Psoas muscle (tissue), 8 donors: ENCODE results near the gene LTB4R. TPM values are rescaled to one million over a fixed set of nuclear protein-coding genes. Genes with fewer than 3 reads are reported as not detected.

Experiments
- ATAC-seq, 4 donors: fragments of 200-7000 bp; cut with Tn5 transposase; one replicate each; pipeline ENCODE4 v1.9.1; 2020; ENCODE audit warnings: moderate library complexity in 3 of 4, mild to moderate bottlenecking in 2 of 4
- DNase-seq, 2 donors: peaks; one replicate each; pipeline ENCODE4 v3.0.0-alpha.2; 2020
- H3K27ac ChIP-seq: fragments of 200-600 bp; one replicate; pipeline ENCODE4 v1.8.0; 2022
- H3K27me3 ChIP-seq, 3 donors: fragments of 200-600 bp in 1 of 3; one replicate each; pipeline versions ENCODE4 v1.6.1 to v1.8.0; 2013 to 2022; ENCODE audit warnings: low read length in 2 of 3, mild to moderate bottlenecking in 2 of 3, moderate library complexity in 1 of 3; ENCODE audit not compliant: insufficient read depth in 3 of 3
- H3K36me3 ChIP-seq, 2 donors: fragments of 200-600 bp in 1 of 2; one replicate each; pipeline versions ENCODE4 v1.6.1 to v1.8.0; 2013 to 2022; ENCODE audit warnings: low read depth in 1 of 2, mild to moderate bottlenecking in 1 of 2, moderate library complexity in 1 of 2; ENCODE audit not compliant: insufficient read depth in 1 of 2
- H3K4me1 ChIP-seq: fragments of 200-600 bp; one replicate; pipeline ENCODE4 v1.8.0; 2022
- H3K4me3 ChIP-seq: fragments of 200-600 bp; one replicate; pipeline ENCODE4 v1.8.0; 2022; ENCODE audit warnings: mild to moderate bottlenecking
- H3K9me3 ChIP-seq: fragments of 200-600 bp; one replicate; pipeline ENCODE4 v1.8.0; 2022
- WGBS, 3 donors: extraction: QIAGEN DNeasy Blood & Tissue Kit; methylation state at CpG; one replicate each; pipeline versions ENCODE4 v1.1.6 to v1.1.7; 2013; 5-methylcytosine and 5-hydroxymethylcytosine counted together
- intact Hi-C, 2 donors: fragments of 100-400 bp; cut with DNase I; formaldehyde crosslinking; loops; one replicate each; pipeline versions ENCODE4 v1.11.0 to v1.14.2; 2022
- polyA plus RNA-seq, 3 donors: library from polyadenylated mRNA; stranded (reverse); fragments of 200-250 nt; gene quantifications; one replicate each; pipeline ENCODE4 v1.2.3, GENCODE V29; 2013
- total RNA-seq, 4 donors: library from RNA; stranded (reverse); fragmentation: NEBNext Ultra II Directional in 2 of 4; extraction: Animal tissue kit (Norgen Biotek cat#: 25700) in 2 of 4; gene quantifications; one replicate each; pipeline versions ENCODE4 v1.2.1 to v1.2.4, GENCODE V29; 2021 to 2023
- TF ChIP-seq, protein P1 (sequence below): fragments of 200-600 bp; IDR thresholded peaks from one replicate; pipeline ENCODE4 v1.8.0; 2022; ENCODE audit warnings: antibody characterized with exemption
- donor health status: healthy with polysubstance abuse.
- donor health status: DM: no; HTN: no; CAD: no; lungs with moderate emphysema.
- donor health status: Bipolar disorder and iron deficiency.
- donor health status: healthy.
- donor health status: DM: yes; HTN: yes; CAD: no.
- donor health status: DM: no; HTN: no; CAD: no.
- donor health status: DM: no; HTN: no; CAD: no.
- donor health status: DM: yes; HTN: yes; CAD: no.

Gene LTB4R
- total and polyA plus RNA-seq, 7 donors = 0.35 to 2.1 (median 1.9) TPM

DNA sequence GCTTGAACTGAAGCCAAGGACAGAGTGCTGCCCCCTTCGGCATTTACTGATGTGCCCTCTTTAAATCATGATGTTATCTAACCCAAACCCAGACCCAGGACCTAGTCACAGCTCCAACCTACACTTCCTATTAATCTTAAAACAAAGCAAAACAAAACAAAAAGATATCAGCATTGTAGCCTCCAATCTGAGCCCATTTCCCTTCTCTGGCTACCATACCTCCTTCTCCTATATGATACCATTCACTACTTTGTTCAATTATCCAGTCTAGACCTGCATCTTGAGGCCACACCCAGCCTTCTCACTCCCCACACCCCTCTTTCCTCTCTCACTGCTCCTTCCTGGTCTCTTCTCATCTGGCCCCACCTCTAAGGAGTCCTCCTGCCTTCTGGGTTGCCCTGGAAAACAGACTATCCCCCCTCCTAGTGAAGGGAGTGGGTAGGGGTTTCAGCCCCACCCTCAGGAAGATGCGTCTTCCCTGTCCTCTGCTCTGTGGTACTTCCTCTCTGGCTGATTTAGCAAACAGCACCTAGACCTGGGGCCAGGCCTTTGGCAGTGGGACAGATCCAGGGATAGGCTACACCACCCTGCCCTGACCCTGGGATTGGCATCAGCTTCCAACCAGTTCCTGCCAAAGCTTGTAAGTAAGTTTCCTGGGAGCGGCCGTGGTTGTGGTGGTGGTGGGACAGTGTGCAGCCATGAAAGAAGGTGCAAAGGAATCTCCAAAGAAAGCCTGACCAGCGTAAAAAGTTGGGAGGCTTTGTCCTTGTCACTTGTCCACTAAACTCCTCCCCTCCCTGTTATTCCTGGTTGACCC lies 3.3 kb downstream of the LTB4R start:
- TF ChIP-seq, protein P1, sequence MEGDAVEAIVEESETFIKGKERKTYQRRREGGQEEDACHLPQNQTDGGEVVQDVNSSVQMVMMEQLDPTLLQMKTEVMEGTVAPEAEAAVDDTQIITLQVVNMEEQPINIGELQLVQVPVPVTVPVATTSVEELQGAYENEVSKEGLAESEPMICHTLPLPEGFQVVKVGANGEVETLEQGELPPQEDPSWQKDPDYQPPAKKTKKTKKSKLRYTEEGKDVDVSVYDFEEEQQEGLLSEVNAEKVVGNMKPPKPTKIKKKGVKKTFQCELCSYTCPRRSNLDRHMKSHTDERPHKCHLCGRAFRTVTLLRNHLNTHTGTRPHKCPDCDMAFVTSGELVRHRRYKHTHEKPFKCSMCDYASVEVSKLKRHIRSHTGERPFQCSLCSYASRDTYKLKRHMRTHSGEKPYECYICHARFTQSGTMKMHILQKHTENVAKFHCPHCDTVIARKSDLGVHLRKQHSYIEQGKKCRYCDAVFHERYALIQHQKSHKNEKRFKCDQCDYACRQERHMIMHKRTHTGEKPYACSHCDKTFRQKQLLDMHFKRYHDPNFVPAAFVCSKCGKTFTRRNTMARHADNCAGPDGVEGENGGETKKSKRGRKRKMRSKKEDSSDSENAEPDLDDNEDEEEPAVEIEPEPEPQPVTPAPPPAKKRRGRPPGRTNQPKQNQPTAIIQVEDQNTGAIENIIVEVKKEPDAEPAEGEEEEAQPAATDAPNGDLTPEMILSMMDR = no peak
- Histone ChIP-seq H3K9me3 (no peaks in the 10 kb centered on the region), H3K4me3 (no peak overlapping the region), H3K27me3 (peaks cover 0 to 41% (median 9%) of the 10 kb centered on the region in 3 donors), H3K36me3 (peaks cover 0 to 6% of the 10 kb centered on the region in 2 donors), H3K4me1 (peaks cover 12% of the 10 kb centered on the region), H3K27ac (no peak overlapping the region)
- peak in 1 of 2 donors; percentile 53 for DNase-seq
- intact Hi-C loops = no loop called here
- ATAC-seq = no peak
- 67 to 76% (median 75%) methylated on average over 5 of the region's 5 CpGs for WGBS, 3 donors

DNA sequence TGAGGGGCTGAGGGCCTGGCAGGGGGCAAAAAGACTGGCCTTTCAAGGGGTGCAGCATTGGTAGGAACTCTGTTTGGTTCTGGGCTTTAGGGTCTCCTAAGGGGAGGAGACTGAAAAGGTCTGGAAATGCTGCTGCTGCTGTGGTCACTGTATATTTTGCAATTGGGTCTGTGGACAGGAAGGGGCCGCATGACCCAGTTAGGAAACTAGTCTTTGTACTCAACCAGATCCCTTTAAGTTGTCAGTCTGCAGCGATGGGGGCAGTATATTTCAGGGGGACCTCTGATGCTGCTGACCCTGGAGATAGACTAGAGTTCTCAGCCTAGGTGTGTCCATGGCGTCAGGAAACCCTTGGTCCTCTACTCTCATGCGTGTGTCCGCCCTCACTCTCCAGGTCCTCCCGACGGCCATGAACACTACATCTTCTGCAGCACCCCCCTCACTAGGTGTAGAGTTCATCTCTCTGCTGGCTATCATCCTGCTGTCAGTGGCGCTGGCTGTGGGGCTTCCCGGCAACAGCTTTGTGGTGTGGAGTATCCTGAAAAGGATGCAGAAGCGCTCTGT lies 4.0 kb downstream of the LTB4R start:
- peaks cover 4% of the 10 kb centered on the region for H3K4me1 ChIP-seq
- no peak for DNase-seq

DNA sequence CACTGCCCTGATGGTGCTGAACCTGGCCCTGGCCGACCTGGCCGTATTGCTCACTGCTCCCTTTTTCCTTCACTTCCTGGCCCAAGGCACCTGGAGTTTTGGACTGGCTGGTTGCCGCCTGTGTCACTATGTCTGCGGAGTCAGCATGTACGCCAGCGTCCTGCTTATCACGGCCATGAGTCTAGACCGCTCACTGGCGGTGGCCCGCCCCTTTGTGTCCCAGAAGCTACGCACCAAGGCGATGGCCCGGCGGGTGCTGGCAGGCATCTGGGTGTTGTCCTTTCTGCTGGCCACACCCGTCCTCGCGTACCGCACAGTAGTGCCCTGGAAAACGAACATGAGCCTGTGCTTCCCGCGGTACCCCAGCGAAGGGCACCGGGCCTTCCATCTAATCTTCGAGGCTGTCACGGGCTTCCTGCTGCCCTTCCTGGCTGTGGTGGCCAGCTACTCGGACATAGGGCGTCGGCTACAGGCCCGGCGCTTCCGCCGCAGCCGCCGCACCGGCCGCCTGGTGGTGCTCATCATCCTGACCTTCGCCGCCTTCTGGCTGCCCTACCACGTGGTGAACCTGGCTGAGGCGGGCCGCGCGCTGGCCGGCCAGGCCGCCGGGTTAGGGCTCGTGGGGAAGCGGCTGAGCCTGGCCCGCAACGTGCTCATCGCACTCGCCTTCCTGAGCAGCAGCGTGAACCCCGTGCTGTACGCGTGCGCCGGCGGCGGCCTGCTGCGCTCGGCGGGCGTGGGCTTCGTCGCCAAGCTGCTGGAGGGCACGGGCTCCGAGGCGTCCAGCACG lies 4.7 kb downstream of the LTB4R start:
- Histone ChIP-seq H3K4me1 (no peaks in the 10 kb centered on the region), H3K27me3 (peaks cover 0 to 41% (median 9%) of the 10 kb centered on the region in 3 donors), H3K27ac (peak overlapping the region; percentile 38), H3K4me3 (peak overlapping the region; percentile 34), H3K9me3 (no peaks in the 10 kb centered on the region), H3K36me3 (peaks cover 0 to 13% of the 10 kb centered on the region in 2 donors)
- WGBS, 3 donors = 25 to 30% (median 30%) methylated on average over 64 to 70 of the region's 70 CpGs
- ATAC-seq (peak; percentile 65 to 75 (median 71)), DNase-seq (peak; percentile 60 to 76)
- TF ChIP-seq, protein P1 = peak; percentile 32
- intact Hi-C loops = no loop called here

More for the DNA sequence above, 4.0 kb downstream of the LTB4R start:
- no peak for ATAC-seq
- TF ChIP-seq, protein P1 = no peak
- intact Hi-C loops = no loop called here
- WGBS, 3 donors = 62 to 81% (median 76%) methylated on average over 10 of the region's 10 CpGs
- H3K27me3 ChIP-seq = peaks cover 0 to 41% (median 9%) of the 10 kb centered on the region in 3 donors
- H3K36me3 ChIP-seq = peaks cover 0 to 10% of the 10 kb centered on the region in 2 donors
- H3K9me3 ChIP-seq = no peaks in the 10 kb centered on the region
- peak overlapping the region; percentile 34 for H3K4me3 ChIP-seq
- peak overlapping the region; percentile 23 for H3K27ac ChIP-seq

DNA sequence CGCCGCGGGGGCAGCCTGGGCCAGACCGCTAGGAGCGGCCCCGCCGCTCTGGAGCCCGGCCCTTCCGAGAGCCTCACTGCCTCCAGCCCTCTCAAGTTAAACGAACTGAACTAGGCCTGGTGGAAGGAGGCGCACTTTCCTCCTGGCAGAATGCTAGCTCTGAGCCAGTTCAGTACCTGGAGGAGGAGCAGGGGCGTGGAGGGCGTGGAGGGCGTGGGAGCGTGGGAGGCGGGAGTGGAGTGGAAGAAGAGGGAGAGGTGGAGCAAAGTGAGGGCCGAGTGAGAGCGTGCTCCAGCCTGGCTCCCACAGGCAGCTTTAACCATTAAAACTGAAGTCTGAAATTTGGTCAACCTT lies 5.3 kb downstream of the LTB4R start:
- 34 to 50% (median 43%) methylated on average over 15 to 18 of the region's 18 CpGs for WGBS, 3 donors
- DNase-seq (no peak), ATAC-seq (peak in 2 of 4 donors; percentile 2 to 8)
- TF ChIP-seq, protein P1 = no peak
- peak overlapping the region; percentile 38 for H3K27ac ChIP-seq
- peaks cover 0 to 41% (median 9%) of the 10 kb centered on the region in 3 donors for H3K27me3 ChIP-seq
- no peaks in the 10 kb centered on the region for H3K4me1 ChIP-seq
- H3K36me3 ChIP-seq = peaks cover 0 to 13% of the 10 kb centered on the region in 2 donors
- H3K9me3 ChIP-seq = no peaks in the 10 kb centered on the region
- intact Hi-C loops = no loop called here
- H3K4me3 ChIP-seq = peak overlapping the region; percentile 34
